HG02973 (cell line): ENCODE measurements around the gene WDHD1.
"Not testable (repeated sequence)": the region's sequence is repeated elsewhere in the genome, so short reads cannot be mapped to it uniquely, and the experiment has no call there.

Experiments
- ATAC-seq: cut with Tn5 transposase; IDR thresholded peaks from one replicate; pipeline ENCODE4 v1.9.1; 2021; ENCODE audit warnings: moderate library complexity; ENCODE audit not compliant: unreplicated experiment

The WDHD1 gene

DNA sequence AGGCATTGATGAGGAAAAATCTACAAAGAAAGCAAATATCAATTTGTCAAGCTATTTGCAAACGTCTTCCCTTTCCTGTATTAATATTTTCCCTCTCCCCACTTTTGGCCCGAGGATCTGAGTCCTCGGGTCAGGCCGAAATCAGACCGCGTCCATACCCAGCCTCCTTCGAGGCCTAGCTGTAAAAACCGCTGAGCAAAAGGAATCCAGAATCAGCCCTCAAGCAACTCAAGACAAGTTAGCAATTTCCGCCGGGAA, 24.2 kb upstream of the WDHD1 start:
- ATAC-seq, result peak; percentile 25

DNA sequence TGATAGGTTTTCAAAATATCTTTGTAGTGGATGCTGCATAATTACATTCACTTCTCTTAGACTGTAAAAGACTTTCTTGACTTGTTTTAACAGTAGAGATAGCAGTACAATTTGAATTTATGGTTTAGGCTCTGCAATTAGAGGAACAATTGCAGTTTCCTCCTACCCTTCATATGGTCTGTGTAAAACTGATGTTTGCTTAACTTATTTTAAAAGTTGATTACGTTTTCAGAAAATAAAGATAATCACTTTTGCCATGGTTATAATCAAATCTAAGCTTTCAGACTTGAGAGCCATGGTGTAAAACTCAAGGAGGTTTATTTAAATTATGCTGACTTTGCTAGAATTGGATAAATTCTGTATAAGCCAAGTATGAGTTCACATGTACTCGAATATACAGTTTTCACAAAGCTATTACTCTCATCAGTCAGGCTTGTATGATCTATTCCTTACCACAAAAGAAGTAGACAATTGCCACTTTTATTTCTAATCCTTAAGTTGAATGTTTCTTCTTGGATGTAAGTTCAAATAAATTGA, 22.1 kb upstream of the WDHD1 start:
- ATAC-seq, result no peak

DNA sequence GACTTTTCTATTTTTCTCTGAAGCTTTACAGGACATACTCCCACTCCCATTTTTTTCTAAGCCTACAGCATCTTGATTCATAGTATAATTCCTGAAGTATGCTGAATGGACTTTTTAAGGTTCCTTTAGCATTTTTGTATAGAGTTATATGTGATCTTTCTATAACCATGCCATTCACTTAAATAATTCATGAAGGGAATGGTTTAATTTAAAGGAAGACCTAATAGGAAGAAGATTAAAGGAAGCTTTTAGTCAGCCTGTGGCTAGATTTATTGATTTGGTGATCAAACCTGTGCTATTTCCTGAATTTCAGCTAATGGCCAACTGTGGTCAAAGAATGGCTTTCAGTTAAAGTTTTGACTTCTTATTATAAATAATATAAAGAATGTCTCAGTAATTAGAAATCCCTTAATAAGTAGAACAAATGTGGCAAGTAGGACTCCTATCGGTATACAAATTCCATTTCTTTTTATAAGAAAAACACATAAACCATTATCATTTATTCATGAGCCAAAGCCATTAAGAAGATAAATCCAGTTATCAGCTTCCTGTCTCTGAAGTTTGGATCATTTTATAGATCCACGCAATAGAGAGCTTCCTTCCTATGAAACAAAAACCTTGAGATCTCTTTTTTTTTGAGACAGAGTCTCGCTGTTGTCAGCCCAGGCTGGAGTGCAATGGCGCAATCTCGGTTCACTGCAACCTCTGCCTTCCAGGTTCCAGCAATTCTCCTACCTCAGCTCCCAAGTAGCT, 20.6 kb upstream of the WDHD1 start:
- no peak for ATAC-seq

DNA sequence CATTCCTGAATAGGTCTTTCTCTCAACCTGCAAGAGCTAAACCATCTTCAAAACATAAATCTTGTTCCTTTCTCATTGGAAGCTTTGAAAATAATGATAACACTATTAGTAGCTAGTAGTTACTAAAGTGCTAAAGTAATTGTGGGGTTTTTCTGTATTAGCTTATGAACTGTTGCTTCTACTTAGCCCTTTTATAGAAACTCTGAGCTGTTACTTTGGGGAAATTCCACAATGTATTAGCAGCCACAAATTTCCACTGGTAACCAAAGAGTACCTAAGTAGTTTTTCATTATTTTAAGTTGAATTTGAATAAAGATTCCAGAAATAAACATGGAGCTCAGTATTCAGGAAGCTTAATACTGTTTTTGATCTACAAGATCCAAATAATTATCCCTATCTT, 18.2 kb upstream of the WDHD1 start:
- no peak for ATAC-seq

DNA sequence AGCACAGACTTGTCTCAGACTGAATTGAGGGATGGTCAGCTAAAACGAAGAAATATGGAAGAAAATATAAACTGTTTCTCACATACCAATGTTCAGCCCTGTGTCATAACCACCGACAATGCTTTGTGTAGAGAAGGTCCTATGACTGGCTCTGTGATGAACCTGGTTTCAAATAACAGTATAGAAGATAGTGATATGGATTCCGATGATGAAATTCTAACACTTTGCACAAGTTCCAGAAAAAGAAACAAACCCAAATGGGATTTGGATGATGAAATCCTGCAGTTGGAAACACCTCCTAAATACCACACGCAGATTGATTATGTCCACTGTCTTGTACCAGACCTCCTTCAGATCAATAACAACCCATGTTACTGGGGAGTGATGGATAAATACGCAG, 16.6 kb upstream of the WDHD1 start:
- ATAC-seq, result no peak

DNA sequence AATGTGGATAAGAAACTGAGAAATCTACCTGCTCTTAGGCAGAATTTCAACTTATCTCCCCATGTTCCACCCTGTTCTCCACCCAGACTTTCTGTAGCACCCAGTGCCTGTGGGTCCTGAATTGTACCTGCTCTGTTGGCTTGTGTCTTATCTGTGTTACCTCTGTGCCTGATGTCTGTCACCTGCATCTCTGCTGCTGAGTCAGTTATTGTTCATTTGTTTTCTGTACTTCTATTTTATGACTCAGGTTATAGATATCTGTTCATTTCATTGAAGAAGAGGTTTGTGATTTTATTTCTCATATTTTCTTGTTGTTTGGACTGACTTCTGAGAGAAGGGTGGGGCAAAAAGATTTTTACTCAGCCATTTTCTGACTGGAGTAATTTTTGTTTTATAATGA, 11.8 kb upstream of the WDHD1 start:
- no peak for ATAC-seq

DNA sequence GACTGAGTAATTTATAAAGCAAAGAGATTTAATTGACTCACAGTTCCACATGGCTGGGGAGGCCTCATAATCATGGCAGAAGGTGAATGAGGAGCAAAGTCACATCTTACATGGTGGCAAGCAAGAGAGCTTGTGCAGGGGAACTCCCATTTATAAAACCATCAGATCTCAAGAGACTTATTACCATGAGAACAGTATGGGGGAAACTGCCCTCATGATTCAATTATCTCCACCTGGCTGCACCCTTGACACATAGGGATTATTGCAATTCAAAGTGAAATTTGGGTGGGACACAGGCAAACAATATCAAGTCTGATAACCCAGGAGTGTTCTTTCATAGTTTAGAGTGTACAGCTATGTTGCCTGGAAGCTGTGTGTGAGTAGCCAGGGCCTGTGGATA, 11.1 kb upstream of the WDHD1 start:
- ATAC-seq, result not testable (repeated sequence)

DNA sequence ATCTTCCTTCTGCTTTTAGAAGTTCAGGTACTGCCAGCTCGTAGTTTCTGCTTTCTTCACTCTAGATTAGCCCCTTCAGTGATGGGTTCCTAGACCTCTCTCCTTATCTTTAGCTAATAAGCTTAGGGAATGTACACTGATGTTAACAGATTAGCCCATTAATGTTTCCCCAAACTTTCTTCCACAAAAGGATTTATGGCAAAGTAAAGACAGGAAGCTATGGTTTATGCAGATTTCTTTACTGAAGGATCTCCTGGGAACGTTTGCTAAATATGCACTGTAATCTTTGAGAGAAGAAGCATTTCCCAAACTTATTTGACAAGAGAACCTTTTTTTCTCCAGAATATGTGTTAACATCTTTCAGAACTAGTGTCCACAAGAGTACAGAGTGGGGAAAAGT, 4.3 kb upstream of the WDHD1 start:
- ATAC-seq, result no peak

DNA sequence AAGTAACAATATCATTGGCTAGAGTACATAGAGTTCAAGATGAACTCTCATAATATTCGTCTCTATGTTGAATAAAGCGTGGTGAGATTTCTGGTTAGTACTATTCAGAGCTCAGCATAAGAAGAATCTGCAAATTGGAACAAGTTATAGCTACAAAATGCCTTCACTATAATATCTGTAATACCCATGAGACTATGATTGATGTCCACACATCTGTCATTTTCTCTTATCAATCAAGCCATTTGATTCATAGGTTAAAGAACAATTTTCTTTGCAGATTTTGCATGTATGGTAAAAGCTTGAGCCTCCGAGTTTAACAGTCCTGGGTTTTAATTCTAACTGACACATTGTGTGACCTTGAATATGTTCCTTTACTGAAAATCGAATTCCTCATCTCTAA, 1.6 kb upstream of the WDHD1 start:
- ATAC-seq, result no peak

DNA sequence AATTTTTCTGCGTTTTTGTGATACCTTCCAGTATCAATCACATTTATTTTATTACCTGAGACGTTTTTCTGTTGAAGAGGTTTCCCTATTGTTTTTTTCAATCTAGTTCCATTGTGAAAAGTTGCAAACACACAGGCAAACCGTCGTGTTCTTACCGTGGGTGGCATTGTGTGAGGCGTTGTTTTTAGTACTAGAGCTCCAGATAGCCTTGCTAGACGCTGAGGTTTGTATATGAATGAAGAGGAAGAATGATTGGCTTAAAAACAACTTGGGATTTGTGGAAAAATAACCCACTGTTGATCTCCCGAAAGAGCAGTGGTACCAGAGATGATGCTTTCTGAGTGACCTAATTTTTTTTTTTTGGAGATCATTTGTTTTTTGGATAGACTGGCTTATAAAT, 1.2 kb upstream of the WDHD1 start:
- no peak for ATAC-seq

DNA sequence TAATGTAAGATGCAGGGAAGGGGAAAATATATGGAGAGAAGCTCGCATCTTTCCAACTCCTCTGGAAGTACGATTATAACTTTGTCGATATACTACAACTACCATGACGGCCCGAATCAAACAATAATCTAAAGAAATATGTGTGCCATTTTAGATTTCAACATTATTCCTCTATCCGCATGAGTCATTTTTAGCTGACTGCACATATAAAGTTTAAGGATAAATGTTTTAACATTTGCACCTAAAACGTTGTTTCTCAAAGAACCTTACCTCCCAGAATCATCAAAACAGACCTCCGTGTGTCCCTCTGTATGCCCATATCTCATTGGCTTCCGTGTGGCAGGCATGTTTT, 482 bp downstream of the WDHD1 start:
- ATAC-seq, result no peak

DNA sequence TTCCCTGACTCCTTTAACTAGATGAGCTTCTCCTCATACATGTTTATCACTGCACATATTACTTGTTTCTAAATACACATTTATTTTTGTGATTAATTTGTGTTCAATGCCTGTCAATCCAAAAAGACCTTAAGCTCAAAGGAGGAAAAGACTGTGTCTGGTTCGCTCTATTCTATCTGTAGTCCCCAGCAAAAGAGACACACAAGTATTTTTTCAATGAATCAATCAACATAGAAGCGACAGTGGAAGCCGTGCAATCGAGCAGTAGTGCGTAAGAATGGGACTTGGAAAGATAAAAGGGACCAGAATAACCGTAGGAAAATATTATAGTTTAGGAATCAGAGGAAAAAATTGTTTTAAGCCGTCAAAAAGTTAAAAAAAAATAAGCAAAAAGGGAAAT, 951 bp downstream of the WDHD1 start:
- ATAC-seq, result no peak

DNA sequence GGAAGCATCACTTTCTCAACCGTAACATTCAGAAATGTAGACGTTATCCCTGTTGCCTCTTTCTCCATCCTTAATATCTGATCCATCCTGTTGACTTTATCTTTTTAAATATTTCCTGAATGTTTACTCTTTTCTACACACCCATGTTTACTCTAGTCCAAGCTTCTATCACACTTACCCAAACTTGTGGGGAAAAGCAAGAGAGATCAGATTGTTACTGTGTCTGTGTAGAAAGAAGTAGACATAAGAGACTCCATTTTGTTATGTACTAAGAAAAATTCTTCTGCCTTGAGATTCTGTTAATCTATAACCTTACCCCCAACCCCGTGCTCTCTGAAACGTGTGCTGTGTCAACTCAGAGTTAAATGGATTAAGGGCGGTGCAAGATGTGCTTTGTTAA, 2.5 kb downstream of the WDHD1 start:
- ATAC-seq, result not testable (repeated sequence)

DNA sequence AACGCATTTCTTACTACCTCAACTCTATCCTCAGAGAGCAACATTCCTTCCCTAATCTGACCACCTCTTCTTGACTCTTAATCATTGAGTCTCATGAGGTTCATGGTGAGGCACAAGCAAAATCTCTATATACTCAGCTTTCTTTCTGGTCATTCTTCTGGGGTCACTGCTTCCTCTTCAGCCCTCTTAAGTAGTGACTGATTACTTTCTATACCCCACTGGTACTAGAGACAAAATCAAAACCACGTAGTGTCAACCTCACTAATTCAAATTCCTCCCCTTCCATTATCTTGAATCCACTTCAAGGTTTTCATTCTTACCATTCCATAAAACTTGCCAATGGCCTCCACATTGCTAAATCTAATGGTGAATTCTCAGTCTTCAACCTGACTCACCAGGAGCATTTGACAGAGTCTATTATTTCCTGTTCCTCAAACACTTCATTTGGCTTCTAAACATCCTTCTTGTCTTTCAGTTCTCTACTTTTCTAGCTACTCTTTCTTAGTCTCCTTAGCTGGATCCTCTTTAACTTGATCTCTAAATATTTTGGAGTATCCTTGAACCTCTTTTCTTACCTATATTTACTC, 6.8 kb downstream of the WDHD1 start:
- ATAC-seq, result no peak

DNA sequence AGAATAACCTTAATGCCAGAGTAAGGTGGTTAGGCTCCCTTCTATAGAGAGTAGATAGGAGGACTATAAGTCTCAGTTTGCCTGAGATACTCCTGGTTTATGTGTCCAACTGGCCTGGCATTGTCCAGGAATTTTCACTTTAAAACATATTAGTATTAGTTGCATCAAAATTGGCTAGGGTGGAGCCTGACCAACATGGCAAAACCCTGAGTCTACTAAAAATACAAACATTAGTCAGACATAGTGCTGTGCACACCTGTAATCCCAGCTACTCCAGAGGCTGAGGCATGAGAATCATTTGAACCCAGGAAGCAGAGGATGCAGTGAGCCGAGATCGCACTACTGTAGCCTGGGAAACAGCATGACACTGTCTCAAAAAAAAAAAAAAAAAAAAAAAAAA, 11.9 kb downstream of the WDHD1 start:
- no peak for ATAC-seq

DNA sequence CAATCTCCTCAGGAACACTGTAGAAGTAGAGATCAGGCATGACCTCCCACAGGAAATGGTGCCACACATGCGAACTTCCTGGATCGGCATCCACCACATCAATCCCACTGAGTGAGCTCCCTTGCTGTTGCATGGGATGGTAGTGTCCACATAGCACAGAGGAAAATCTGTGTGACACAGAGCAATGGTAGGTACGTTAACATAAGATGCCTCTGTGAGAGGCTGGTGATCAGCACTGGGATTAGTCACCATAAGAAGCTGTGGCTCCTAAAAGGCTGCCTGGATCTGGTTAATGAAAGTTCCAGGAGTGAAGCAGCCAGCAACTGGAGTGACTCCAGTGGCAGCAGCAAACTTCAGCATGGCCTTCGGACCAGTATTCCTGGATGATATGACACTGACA, 21.8 kb downstream of the WDHD1 start:
- ATAC-seq, result no peak

DNA sequence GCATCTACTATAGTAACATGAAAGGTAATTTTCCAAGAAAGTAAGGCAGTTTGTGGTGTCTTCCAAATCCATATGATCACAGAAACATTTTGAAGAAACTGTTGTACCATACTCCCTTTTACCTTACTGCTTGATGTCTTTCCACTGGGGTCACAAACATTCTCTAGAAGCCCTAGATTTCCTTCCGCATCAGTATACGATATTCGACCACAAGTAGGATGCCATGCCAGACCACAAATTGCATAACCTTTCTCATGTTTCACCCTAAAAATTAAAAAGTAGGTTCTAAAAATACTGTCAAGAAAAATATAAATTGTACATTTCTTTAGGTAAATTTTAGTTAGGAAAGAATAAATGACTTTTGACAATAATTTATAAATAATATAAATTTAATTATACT, 26.5 kb downstream of the WDHD1 start:
- ATAC-seq, result no peak

DNA sequence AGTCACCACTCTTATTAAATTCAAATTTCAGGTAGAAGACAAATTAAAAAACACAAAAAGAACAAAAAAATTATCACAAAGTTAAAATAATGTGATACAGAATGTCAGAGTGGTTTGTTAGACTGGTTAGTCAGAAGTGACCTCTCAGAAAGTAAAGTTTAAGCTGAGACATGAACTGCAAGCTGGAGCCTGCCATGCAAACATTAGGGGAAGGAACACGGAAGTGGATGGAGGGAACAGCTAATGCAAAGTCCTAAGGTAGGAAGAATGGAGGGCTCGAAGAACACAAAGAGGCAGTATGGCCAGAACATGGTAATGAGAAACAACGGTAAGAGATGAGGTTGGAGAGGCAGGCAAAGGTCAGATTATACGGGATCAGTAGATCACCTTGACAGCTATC, 41.7 kb downstream of the WDHD1 start:
- no peak for ATAC-seq

DNA sequence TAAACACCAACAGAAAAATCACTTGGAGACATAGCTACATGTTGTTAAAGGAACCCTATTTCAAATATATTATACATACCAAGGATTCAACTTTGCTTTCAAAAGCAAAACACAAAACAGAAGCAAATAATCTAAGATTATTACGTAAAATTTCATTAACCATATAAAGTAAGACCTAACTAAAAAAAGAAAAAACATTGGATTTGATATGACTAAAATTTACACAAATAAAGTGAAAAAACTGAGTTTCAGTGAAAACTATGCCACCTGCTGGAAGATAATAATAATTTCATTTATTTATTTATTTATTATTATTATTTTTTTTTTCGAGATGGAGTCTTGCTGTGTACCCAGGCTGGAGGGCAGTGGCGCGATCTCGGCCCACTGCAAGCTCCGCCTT, 45.2 kb downstream of the WDHD1 start:
- no peak for ATAC-seq

DNA sequence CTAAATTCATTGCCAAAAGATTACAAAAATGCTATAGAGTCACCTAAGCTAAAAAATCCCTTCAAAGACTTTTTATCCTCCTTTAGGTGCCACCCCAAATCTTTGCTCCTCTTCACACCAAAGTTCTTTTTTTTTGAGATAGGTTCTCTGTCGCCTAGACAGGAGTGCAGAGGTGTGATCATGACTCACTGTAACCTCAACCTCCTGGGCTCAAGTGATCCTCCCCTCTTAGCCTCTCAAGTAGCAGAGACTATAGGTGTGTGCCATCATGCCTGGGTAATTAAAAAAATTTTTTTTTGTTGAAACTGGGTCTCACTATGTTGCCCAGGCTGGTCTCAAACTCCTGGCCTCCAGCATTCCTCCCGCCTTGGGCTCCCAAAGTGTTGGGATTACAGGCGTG, 47.9 kb downstream of the WDHD1 start:
- ATAC-seq, result no peak

DNA sequence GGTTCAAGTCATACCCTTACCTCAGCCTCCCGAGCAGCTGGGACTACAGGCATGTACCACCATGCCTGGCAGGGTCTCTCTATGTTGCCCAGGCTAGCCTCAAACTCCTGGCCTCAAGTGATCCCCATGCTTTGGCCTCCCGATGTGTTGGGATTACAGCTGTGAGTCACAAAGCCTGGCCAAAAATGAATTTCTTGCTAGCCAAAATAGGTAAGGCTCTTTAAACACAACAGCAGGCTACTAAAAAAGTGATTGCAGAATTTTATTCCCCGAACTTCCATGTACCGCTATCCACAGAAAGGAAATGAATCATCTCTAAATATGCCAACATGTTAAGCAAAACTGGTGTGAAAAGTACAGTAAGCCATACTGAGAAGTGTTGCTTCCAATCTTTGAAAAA, 50.6 kb downstream of the WDHD1 start:
- ATAC-seq, result no peak

DNA sequence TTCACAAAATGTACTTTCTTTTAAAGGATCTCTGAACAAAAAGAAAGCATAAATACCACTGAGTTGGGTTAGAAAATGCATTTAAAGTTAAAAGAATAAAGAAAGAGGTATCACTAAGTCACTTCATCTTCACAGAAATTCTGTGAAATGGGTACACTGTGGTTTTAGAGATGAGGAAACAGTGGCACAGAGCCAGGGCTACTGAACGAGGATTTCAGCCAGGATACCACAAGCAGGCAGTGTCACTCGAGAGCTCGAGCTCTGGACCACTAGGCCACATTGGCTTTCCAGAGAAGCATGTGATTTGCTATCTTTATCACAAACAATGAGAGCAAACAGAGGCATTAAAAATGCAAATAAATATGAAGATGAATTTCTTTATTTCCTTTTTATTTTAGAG, 51.0 kb downstream of the WDHD1 start:
- no peak for ATAC-seq

DNA sequence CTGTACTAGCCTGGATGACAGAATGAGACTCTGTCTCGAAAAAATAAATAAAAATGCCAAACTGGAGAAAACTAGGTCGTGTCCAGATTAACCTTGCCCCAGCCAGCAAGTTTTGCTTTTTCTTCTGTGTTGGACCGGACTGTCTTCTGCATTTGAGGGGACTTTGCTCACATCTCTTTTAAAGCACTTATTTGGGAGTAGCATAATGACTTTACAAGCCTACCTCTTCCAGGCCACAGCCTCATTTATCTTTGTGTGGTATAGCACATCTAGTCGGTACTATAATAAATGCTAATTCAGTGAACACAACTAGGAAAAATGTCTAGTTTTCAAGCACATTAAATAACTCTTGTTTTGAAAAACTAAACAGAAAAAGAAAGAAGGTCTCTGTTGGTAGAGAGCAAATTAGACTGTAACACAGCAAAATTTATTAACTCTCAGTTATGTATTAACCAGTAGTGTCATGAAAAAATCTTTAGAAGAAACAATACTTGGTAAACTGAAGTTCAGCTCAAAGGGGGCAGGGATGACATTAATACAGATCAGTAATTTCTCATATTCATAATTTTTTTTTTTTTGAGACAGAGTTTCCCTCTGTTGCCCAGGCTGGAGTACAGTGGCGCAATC, 52.0 kb downstream of the WDHD1 start:
- no peak for ATAC-seq
